ENCODE measurements around the gene FMNL2. TPM values are rescaled to one million over a fixed set of nuclear protein-coding genes. Genes with fewer than 3 reads are reported as not detected.
A peak's percentile ranks its signal among the peaks of the same experiment; 100 is the strongest.

The FMNL2 gene
- total RNA-seq, 1 donor from 2014 or later: 108 TPM

- H3K4me3 Mint-ChIP-seq (ENCODE audit: low read depth): no peak overlapping the region
- no peak for DNase-seq (ENCODE audit: low spot score, unreplicated experiment)
- no peaks in the 10 kb centered on the region for H3K27me3 Mint-ChIP-seq
- no peaks in the 10 kb centered on the region for H3K4me1 Mint-ChIP-seq (ENCODE audit: low read depth)
- H3K9me3 Mint-ChIP-seq (ENCODE audit: low read depth): no peaks in the 10 kb centered on the region
- peaks cover 6% of the 10 kb centered on the region for H3K36me3 Mint-ChIP-seq (ENCODE audit: insufficient read depth)
- no peak overlapping the region for H3K27ac Mint-ChIP-seq
- no peak for TF ChIP-seq CTCF (IDR thresholded peaks at IDR 0.05; ENCODE audit: unreplicated experiment)
Measured at GRCh38 chr2:152587187-152587947, 252.4 kb downstream of the FMNL2 start.

- TF ChIP-seq CTCF (IDR thresholded peaks at IDR 0.05; ENCODE audit: unreplicated experiment): no peak
- no peak overlapping the region for H3K27ac Mint-ChIP-seq
- no peak for DNase-seq (ENCODE audit: low spot score, unreplicated experiment)
- H3K4me3 Mint-ChIP-seq (ENCODE audit: low read depth): no peak overlapping the region
- H3K9me3 Mint-ChIP-seq (ENCODE audit: low read depth): no peaks in the 10 kb centered on the region
- H3K36me3 Mint-ChIP-seq (ENCODE audit: insufficient read depth): peaks cover 6% of the 10 kb centered on the region
- no peaks in the 10 kb centered on the region for H3K27me3 Mint-ChIP-seq
- peaks cover 2% of the 10 kb centered on the region for H3K4me1 Mint-ChIP-seq (ENCODE audit: low read depth)
Measured at GRCh38 chr2:152588998-152589397, 254.0 kb downstream of the FMNL2 start.

- Mint-ChIP-seq H3K4me3 (ENCODE audit: low read depth) (no peak overlapping the region), H3K36me3 (ENCODE audit: insufficient read depth) (peaks cover 9% of the 10 kb centered on the region), H3K27ac (peak overlapping the region; percentile 62), H3K4me1 (ENCODE audit: low read depth) (peaks cover 3% of the 10 kb centered on the region), H3K9me3 (ENCODE audit: low read depth) (no peaks in the 10 kb centered on the region), H3K27me3 (no peaks in the 10 kb centered on the region)
- TF ChIP-seq CTCF (IDR thresholded peaks at IDR 0.05; ENCODE audit: unreplicated experiment): no peak
- no peak for DNase-seq (ENCODE audit: low spot score, unreplicated experiment)
Measured at GRCh38 chr2:152594022-152594766, 259.2 kb downstream of the FMNL2 start.

- Mint-ChIP-seq H3K4me1 (ENCODE audit: low read depth) (peaks cover 6% of the 10 kb centered on the region), H3K36me3 (ENCODE audit: insufficient read depth) (peaks cover 9% of the 10 kb centered on the region), H3K27me3 (no peaks in the 10 kb centered on the region), H3K4me3 (ENCODE audit: low read depth) (no peak overlapping the region), H3K9me3 (ENCODE audit: low read depth) (no peaks in the 10 kb centered on the region), H3K27ac (no peak overlapping the region)
- DNase-seq (ENCODE audit: low spot score, unreplicated experiment): no peak
- no peak for TF ChIP-seq CTCF (IDR thresholded peaks at IDR 0.05; ENCODE audit: unreplicated experiment)
Measured at GRCh38 chr2:152594792-152595191, 259.8 kb downstream of the FMNL2 start.

- H3K36me3 Mint-ChIP-seq (ENCODE audit: insufficient read depth): peaks cover 8% of the 10 kb centered on the region
- H3K4me3 Mint-ChIP-seq (ENCODE audit: low read depth): no peak overlapping the region
- DNase-seq (ENCODE audit: low spot score, unreplicated experiment): no peak
- no peaks in the 10 kb centered on the region for H3K27me3 Mint-ChIP-seq
- no peak for TF ChIP-seq CTCF (IDR thresholded peaks at IDR 0.05; ENCODE audit: unreplicated experiment)
- H3K9me3 Mint-ChIP-seq (ENCODE audit: low read depth): no peaks in the 10 kb centered on the region
- H3K4me1 Mint-ChIP-seq (ENCODE audit: low read depth): peaks cover 17% of the 10 kb centered on the region
- H3K27ac Mint-ChIP-seq: peak overlapping the region; percentile 56
Measured at GRCh38 chr2:152598975-152599759, 264.2 kb downstream of the FMNL2 start.
